NCI-H82 (cell line): ENCODE measurements around the gene WBP11.
"Not testable (repeated sequence)": the region's sequence is repeated elsewhere in the genome, so short reads cannot be mapped to it uniquely, and the experiment has no call there.

Experiments used
- DNase-seq: peaks from one replicate; lab custom pipeline; 2025; lab: John Stamatoyannopoulos, UW

WBP11 gene

DNA sequence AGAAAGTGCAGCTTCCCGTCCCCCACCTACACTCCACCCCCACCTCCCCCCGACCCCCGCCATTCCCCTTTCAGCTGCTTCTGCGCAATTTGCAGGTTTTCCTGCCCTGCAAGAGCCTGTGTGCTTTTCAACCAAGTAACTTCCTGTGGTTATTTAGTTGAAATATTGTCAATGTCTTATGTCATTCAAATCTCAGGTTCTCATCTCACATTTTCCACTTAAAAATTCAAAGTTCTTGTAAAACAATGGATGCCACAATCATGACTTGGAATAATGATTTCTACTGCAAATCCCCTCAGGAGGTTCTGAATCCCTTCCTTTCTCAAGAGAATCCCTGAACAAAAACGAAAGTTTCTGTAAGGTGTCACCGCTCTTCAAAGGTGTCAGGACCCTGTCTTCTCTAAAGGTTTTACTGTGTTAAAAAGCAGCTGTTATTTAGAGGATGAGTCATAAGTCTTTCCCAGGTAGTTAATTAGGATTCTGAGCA lies 31.6 kb downstream of the WBP11 start:
- DNase-seq: no peak

DNA sequence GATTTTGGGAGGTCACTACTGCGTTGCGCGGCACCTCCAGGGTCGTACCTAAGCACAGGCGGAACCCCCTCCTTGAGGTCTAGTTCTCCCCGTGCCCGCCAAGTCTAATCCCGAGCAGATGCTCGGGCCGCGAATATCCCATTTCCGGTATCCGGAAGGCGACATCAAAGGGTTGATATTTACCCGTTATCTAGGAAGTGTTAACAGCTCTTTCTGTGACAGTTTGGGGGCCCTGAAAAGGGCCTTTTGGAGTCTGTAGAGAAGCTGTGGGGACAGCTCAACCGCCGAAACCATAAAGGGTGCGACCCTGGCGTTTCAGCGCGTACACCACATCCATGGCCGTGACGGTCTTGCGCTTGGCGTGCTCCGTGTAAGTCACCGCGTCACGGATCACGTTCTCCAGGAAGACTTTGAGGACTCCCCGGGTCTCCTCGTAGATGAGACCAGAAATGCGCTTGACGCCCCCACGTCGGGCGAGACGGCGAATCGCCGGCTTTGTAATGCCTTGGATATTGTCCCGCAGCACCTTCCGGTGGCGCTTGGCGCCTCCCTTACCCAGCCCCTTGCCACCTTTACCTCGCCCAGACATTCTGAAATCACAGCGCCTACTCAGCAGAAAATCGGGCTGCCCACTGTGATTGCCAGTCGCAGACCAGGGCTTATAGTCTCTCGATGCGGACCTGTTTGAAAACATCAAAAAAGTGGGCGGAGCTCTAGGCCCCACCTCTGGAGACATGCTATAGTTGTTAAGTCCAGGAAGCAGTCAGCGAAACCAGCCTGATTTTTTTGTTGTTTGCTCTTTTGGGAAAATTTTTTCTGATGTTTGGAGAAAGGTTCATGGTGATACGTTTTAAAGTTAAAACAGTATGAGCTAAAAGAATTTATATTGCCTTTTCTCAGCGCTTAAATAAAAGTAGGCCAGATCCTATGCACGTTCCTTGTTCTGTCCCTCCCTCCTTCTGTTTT lies 32.5 kb downstream of the WBP11 start:
- peak; percentile 93 for DNase-seq

DNA sequence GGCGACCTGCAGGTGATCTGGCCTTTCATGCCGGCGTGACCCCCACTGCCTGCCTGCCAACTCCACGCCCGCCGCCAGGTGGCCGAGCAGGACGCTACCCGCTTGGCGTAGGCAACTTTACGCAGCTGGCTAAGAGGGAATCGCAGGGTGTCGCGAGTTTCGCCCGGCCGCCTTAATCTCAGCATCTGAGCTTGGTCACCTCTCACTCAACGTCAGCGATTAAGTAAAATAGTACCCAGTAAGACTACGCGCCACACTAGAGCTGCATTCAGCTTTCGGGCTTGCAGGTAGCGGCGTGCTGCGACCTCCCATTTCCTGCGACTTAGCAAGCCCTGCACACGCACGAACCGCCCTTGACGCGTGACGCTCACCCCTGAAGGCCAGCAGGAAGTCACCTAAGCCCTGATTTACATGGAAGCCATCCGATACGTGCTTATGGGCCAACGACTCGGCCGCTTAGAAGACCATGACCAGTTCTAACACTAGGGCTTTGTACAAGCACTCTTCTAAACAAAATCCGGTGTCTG lies 33.2 kb downstream of the WBP11 start:
- DNase-seq: peak; percentile 95

DNA sequence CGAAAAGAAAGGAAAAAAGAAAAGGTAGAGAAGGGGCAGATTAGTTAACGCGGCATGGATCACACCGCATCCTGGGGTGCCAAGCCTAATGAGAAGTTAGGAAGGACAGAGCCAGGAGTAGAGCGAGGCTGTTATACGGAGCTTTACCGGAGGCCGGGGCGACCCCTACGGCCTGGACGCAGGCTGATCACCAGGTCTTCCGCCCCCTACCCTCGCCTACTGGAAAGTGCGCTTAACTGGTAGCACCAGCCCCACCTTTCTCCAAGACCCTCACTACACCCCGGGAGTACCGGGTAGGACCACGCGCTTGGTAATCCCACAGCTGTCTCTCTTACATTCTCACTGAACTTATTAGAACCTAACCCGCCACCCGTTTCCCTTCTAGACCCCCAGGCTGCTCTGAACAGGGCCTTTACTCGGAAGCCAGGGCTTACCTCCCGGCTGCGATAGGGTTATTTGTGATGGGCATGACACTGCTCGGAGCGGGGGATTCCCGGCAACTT lies 33.8 kb downstream of the WBP11 start:
- peak; percentile 83 for DNase-seq

DNA sequence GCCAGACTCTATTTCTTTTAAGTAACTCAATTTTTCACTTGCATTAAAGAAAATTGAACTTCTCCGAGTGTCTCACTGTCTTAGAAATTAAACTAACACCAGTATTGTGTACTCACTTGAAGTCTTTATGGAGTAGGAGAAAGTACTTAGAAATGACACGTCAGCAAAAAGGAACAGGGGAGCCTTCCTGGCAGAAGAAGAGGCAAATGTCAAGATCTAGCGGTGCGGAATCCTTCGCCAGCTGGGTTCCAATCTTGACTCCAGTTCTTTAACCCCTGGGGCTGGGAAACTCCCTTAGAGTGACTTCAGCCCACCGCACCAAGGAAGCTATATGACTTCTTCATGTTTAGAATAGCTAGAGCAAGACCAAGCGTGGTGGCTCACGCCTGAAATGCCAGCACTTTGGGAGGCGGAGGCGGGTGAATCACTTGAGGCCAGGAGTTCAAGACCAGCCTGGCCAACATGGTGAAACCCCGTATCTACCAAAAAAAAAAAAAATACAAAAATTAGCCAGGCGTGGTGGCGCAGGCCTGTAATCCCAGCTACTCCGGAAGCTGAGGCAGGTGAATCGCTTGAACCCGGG lies 34.4 kb downstream of the WBP11 start:
- DNase-seq: peak; percentile 13

DNA sequence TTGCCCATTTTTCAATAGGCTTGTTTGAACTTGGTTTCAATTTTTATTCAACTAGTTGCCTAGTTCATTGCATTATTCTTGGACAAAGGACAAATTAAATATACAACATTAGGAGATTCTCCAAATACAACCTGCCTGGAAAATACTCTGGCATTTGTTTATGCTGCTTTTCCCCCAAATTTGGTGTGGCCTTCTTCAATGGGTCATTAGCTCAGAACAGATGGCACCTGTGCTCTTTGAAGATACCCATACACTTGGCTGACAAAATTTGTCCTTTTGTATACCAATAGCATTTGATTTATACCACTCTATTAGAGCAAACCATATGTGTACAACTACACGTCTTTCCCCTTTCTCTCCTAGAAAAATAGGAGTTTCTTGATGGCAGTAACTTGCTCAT lies 35.7 kb downstream of the WBP11 start:
- DNase-seq: no peak

DNA sequence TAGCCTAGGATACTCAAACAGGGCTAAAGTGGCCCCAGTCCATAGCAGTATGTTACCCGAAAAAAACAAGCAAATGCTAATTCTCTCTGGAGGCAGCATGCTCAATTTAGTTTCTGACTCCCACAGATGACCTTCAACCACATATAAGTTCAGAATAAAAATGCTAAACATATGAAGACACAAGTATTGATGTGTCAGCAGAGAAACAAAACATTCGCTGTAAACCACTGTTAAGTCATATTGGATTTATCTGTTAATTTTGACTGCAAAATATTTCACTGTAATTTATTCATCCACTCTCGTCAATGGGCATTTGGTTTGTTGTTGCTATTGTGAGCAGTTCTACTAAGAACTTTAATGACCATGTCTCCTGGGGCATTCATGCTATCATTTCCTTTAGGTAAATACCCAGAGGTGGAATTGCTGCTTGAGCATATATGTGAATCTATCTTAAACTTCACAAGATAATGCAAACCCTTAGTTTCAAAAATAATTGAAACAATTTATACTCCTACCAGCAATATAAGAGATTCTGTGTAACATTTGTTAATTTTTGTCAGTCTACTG lies 36.5 kb downstream of the WBP11 start:
- DNase-seq: no peak

DNA sequence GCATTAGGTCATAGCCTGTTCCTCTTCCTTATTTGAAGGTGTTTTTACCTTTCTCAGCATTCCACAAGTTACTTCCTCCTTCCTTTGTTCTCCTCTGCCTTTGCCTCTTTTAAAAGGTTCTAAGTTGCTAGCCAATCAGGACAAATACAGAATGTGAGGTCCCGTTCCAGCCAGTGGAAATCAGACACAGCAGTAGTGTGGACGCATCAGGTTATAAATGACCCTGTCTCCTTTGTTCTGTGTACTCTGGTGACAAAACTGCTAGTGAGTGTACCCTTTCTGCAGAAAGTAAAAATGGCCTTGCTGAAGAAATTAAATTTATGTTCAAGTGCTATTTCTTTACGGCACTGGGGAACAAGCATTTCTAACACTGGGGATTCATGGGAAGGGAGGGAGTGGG lies 37.3 kb downstream of the WBP11 start:
- not testable (repeated sequence) for DNase-seq

DNA sequence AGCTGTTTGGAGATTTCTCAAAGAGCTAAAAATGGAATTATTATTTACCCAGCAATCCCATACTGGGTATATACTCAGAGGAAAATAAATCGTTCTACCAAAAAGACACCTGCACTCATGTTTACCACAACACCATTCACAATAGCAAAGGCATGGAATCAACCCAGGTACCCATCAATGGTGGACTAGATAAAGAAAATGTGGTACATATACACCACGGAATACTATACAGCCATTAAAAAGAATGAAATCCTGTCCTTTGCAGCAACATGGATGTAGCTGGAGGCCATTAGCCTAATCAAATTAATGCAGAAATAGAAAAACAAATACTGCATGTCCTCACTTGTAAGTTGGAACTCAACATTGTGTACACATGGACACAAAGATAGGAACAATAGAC lies 37.9 kb downstream of the WBP11 start:
- DNase-seq: no peak

DNA sequence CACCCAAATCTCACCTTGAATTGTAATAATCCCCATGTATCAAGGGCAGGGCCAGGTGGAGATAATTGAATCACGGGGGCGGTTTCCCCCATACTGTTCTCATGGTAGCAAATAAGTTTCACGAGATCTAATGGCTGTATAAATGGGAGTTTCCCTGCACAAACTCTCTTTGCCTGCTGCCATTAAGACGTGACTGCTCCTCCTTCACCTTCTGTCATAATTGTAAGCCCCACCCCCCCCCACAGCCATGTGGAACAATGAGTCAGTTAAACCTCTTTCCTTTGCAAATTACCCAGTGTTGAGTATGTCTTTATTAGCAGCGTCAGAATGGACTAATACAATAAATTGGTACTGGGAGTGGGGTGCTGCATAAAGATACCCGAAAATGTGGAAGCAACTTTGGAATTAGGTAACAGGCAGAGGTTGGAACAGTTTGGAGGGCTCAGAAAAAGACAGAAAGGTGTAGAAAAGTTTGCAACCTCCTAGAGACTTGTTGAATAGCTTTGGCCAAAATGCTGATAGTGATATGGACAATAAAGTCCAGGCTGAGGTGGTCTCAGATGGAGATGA lies 43.5 kb downstream of the WBP11 start:
- not testable (repeated sequence) for DNase-seq

DNA sequence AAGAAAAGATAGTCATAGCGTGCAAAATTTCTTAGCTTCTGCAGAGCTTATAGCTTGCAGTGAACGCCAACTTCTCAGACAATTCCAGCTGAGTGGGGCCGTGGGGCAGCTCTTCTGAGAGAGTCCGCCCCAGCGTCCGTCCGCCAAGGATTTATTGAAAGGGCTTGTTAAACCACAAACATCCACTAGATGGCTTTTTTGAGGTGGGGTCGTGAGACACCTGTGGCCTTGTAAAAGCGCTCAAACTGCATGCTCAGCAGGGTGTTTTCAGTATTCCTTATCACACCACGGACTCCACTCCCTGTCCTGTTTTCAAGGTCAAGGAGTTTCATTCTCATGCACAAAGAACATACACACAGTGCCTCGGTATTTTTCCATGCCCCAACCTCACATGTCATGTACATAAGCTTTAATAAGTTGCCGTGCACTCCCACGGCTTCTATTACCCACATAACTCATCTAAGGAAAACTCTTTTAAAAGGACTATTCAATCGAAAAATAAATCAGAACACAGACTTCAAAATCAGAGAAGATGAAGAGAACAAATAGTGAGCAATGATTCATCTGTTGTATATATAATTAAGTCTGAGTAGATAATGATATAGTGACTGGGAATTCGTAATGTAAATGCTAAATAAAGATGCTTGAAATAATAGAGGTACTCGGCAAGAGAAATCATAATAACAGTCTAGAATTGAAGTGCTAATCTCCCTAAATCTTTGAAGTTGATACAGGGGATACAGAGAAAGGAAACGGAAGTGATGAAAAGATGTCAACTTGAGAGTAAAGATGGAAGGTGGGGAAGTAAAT lies 46.7 kb downstream of the WBP11 start:
- peak; percentile 33 for DNase-seq

DNA sequence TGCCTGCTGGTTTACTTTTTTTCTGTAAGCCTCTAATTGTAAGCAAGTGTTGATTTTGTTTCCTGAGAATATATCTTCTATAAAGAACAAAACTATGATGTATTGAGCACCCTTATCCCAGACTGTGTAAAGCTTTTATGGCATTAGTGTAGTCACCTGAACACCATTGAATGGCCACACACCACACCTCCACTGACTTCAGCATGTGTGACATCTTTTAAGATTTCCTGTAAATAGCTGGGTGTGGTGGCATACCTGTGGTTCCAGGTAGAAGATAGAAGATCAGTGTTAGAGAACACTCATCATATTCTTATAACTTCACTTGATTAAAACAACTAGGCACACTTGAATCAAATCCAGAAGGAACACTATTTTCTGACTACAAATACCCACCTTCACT lies 51.3 kb downstream of the WBP11 start:
- no peak for DNase-seq

DNA sequence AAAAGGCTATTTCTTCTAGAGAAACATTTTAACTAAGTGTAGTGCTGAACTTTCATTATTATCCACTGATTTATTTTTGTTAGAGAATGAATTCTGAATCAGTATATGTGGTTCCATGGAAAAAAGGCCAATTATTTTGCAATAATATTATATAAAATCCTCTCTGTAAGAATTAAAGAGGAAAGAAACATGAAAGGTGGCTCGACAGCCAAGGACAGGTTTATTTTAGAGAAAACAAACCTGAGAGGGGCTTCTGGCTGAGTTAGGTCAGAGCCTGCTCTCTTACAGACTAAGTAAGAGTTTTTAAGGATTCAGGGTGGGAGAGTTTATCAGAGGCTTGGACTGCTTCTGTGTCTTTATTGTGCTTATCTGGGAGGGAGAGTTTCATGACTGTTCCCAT lies 60.2 kb downstream of the WBP11 start:
- no peak for DNase-seq

DNA sequence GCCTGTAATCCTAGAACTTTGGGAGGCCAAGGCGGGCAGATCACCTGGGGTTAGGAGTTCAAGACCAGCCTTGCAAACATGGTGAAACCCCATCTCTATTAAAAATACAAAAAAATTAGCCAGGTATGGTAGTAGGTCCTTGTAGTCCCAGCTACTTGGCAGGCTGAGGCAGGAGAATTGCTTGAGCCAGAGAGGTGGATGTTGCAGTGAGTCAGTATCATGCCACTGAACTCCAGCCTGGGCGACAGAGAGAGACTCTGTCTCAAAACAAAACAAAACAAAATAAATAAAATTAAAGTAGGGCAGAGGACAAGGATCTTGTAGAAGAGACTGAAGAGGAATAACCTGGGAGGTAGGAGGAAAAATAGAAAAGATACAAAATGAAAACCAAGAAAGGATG lies 61.3 kb downstream of the WBP11 start:
- no peak for DNase-seq

DNA sequence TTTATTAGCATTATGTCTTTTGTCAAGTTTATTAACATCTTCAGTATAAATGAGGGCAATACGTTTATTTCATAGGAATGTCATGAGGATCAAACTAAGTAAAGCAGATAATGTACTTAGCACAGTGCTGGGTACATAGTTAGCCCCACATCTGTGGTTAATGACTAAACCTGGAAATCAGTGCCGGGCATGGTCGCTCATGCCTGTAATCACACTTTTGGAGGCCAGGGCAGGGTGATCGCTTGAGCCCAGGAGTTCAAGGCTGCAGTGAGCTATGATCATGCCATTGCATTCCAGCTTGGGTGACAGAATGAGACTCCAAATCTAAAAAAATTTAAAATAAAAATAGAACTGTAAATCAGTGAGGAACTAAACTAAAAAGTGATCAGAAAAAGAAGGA lies 62.1 kb downstream of the WBP11 start:
- DNase-seq: no peak

DNA sequence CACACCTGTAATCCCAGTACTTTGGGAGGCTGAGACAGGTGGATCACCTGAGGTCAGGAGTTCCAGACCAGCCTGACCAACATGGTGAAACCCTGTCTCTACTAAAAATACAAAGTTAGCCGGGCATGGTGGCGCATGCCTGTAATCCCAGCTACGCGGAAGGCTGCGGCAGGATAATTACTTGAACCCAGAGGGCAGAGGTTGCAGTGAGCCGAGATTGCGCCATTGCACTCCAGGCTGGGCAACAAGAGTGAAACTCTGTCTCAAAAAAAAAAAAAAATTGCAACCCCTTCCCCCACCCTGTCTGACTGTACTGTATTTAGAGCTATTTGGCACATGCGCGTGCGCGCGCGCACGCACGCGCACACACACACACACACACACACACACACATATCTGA lies 66.8 kb downstream of the WBP11 start:
- not testable (repeated sequence) for DNase-seq
